IMR-90 (cell line): Measurements from ENCODE around the gene FMO1. TPM values are rescaled to one million over a fixed set of nuclear protein-coding genes. Genes with fewer than 3 reads are reported as not detected.

Experiments
- ATAC-seq: fragments of 200-7000 bp; cut with Tn5 transposase; 2 replicates; pipeline ENCODE4 v1.9.1; 2020; ENCODE audit warnings: low read depth, mild to moderate bottlenecking, moderate library complexity
- BruUV-seq: library from RNA; stranded (reverse); fragments of 400-500 nt; replicated peaks from 2 replicates; lab custom pipeline; 2021; lab: Mats Ljungman, UMichigan
- CTCF ChIA-PET: fragments of 300-600 bp; formaldehyde crosslinking; extraction: SDS; loops from one replicate; lab custom pipeline; 2021; ENCODE audit warnings: antibody characterized with exemption; lab: Yijun Ruan, JAX
- POLR2A ChIA-PET: fragments of 300-600 bp; sonication (Branson Sonifier 250); formaldehyde crosslinking; loops from one replicate; lab custom pipeline; 2022; ENCODE audit warnings: antibody characterized with exemption; ENCODE audit not compliant: unreplicated experiment; lab: Charles Lee
- DNase-seq: peaks from one replicate; pipeline ENCODE4 v3.0.0; 2013
- H2AFZ ChIP-seq: replicated peaks from 2 replicates; pipeline ENCODE3; 2013; ENCODE audit warnings: low read length, mild to moderate bottlenecking; ENCODE audit not compliant: poor library complexity
- H2AK5ac ChIP-seq: 2 replicates; pipeline ENCODE4 v1.6.1; 2013; ENCODE audit warnings: low read depth, low read length, inconsistent platforms
- H2AK9ac ChIP-seq: replicated peaks from 2 replicates; pipeline ENCODE3; 2013; ENCODE audit warnings: mild to moderate bottlenecking, low read depth, low read length, moderate library complexity; ENCODE audit not compliant: poor library complexity
- H2BK120ac ChIP-seq: 2 replicates; pipeline ENCODE4 v1.6.1; 2013; ENCODE audit warnings: low read depth, low read length, inconsistent platforms
- H2BK15ac ChIP-seq: 3 replicates; pipeline ENCODE4 v1.6.1; 2013; ENCODE audit warnings: low read depth, low read length, inconsistent platforms
- H2BK20ac ChIP-seq: 2 replicates; pipeline ENCODE4 v1.6.1; 2013; ENCODE audit warnings: low read depth, mild to moderate bottlenecking, inconsistent platforms, low read length, moderate library complexity
- H2BK5ac ChIP-seq: 2 replicates; pipeline ENCODE4 v1.6.1; 2013; ENCODE audit warnings: mild to moderate bottlenecking, low read depth, low read length, inconsistent platforms; ENCODE audit not compliant: poor library complexity, severe bottlenecking
- H3K14ac ChIP-seq: replicated peaks from 2 replicates; pipeline ENCODE4 v1.6.1; 2013; ENCODE audit warnings: low read depth, low read length, inconsistent platforms
- H3K18ac ChIP-seq: 2 replicates; pipeline ENCODE4 v1.6.1; 2013; ENCODE audit warnings: low read depth, low read length, control low read depth
- H3K23ac ChIP-seq: 2 replicates; pipeline ENCODE4 v1.6.1; 2013; ENCODE audit warnings: low read depth, low read length, inconsistent platforms
- H3K27ac ChIP-seq: 2 replicates; pipeline ENCODE4 v1.5.1; 2013; ENCODE audit warnings: mild to moderate bottlenecking, control low read depth, low read length; ENCODE audit not compliant: insufficient read depth
- H3K27me3 ChIP-seq: 2 replicates; pipeline ENCODE4 v1.6.1; 2013; ENCODE audit warnings: low read length; ENCODE audit not compliant: control insufficient read depth, insufficient read depth
- H3K36me3 ChIP-seq: 2 replicates; pipeline ENCODE4 v1.6.1; 2013; ENCODE audit warnings: low read length, mixed read lengths; ENCODE audit not compliant: control insufficient read depth, insufficient read depth
- H3K4ac ChIP-seq: 2 replicates; pipeline ENCODE4 v1.6.1; 2013; ENCODE audit warnings: low read depth, low read length, inconsistent platforms
- H3K4me1 ChIP-seq: 2 replicates; pipeline ENCODE4 v1.6.1; 2013; ENCODE audit warnings: low read length, mixed read lengths; ENCODE audit not compliant: control insufficient read depth, insufficient read depth
- H3K4me2 ChIP-seq: 2 replicates; pipeline ENCODE4 v1.6.1; 2013; ENCODE audit warnings: low read depth, mild to moderate bottlenecking, control low read depth, low read length, moderate library complexity
- H3K4me3 ChIP-seq: 2 replicates; pipeline ENCODE4 v1.5.1; 2013; ENCODE audit warnings: low read depth, mild to moderate bottlenecking, control low read depth, low read length, moderate library complexity; ENCODE audit not compliant: insufficient read depth
- H3K56ac ChIP-seq: 2 replicates; pipeline ENCODE4 v1.6.1; 2013; ENCODE audit warnings: low read length, inconsistent platforms; ENCODE audit not compliant: insufficient read depth; ENCODE audit errors: extremely low read depth
- H3K79me1 ChIP-seq, 2 experiments: 2 replicates each; pipeline ENCODE4 v1.6.1; 2013; ENCODE audit warnings: low read length in 2 of 2, inconsistent platforms in 1 of 2, low read depth in 1 of 2
- H3K9ac ChIP-seq: 2 replicates; pipeline ENCODE4 v1.6.1; 2013; ENCODE audit warnings: low read depth, low read length, control low read depth
- H3K9me1 ChIP-seq: 2 replicates; pipeline ENCODE4 v1.6.1; 2013; ENCODE audit warnings: low read length, inconsistent platforms; ENCODE audit not compliant: insufficient read depth
- H3K9me3 ChIP-seq: 2 replicates; pipeline ENCODE4 v1.6.1; 2013; ENCODE audit warnings: low read length; ENCODE audit not compliant: control insufficient read depth, insufficient read depth
- H4K20me1 ChIP-seq: 2 replicates; pipeline ENCODE4 v1.6.1; 2013; ENCODE audit warnings: low read length, inconsistent platforms; ENCODE audit not compliant: insufficient read depth
- H4K5ac ChIP-seq: 2 replicates; pipeline ENCODE4 v1.6.1; 2013; ENCODE audit warnings: mild to moderate bottlenecking, low read depth, low read length, control low read depth
- H4K8ac ChIP-seq, 2 experiments: 2 replicates each; pipeline ENCODE4 v1.6.1; 2013; ENCODE audit warnings: low read depth in 2 of 2, low read length in 2 of 2, control low read depth in 1 of 2, inconsistent platforms in 1 of 2
- H4K91ac ChIP-seq: 2 replicates; pipeline ENCODE4 v1.6.1; 2013; ENCODE audit warnings: low read depth, low read length, inconsistent platforms; ENCODE audit not compliant: insufficient read depth
- BHLHE40 ChIP-seq: fragments of 150-350 bp; IDR thresholded peaks from 2 replicates; pipeline ENCODE4 v1.6.1; 2016; ENCODE audit warnings: mild to moderate bottlenecking, low read depth, low read length
- CEBPB ChIP-seq: IDR thresholded peaks from 2 replicates; pipeline ENCODE4 v1.6.1; 2012; ENCODE audit warnings: low read depth, low read length, improper control_type of control experiment
- CTCF ChIP-seq: conservative IDR thresholded peaks from 2 replicates; pipeline ENCODE4 v1.5.1; 2012; ENCODE audit warnings: mild to moderate bottlenecking, low read depth, low read length, improper control_type of control experiment
- ELK1 ChIP-seq: fragments of 150-350 bp; IDR thresholded peaks from 2 replicates; pipeline ENCODE4 v1.6.1; 2016; ENCODE audit warnings: low read depth, mild to moderate bottlenecking, low read length, moderate library complexity, borderline replicate concordance
- FOS ChIP-seq: fragments of 150-350 bp; IDR thresholded peaks from 2 replicates; pipeline ENCODE4 v1.6.1; 2016; ENCODE audit warnings: low read depth, low read length
- MAFK ChIP-seq: IDR thresholded peaks from 2 replicates; pipeline ENCODE4 v1.6.1; 2012; ENCODE audit warnings: low read depth, low read length, improper control_type of control experiment
- MAZ ChIP-seq: IDR thresholded peaks from 2 replicates; pipeline ENCODE4 v1.6.1; 2012; ENCODE audit warnings: low read depth, mild to moderate bottlenecking, low read length, improper control_type of control experiment, moderate library complexity, borderline replicate concordance
- NFE2L2 ChIP-seq: fragments of 150-350 bp; IDR thresholded peaks from 2 replicates; pipeline ENCODE4 v1.6.1; 2016; ENCODE audit warnings: low read depth, mild to moderate bottlenecking, low read length
- RFX5 ChIP-seq: IDR thresholded peaks from 2 replicates; pipeline ENCODE4 v1.8.0; 2012; ENCODE audit warnings: low read depth, mild to moderate bottlenecking, low read length, moderate library complexity
- WGBS, 2 experiments: methylation state at CpG; one replicate each; pipeline versions ENCODE4 v1.1.5 to v1.1.7; 2013; ENCODE audit warnings: missing lambda C conversion rate in 2 of 2; ENCODE audit not compliant: insufficient read length in 1 of 2; ENCODE audit errors: extremely low coverage in 2 of 2; 5-methylcytosine and 5-hydroxymethylcytosine counted together
- dilution Hi-C: fragments of 300-500 bp; cut with HindIII; formaldehyde crosslinking; loops from one replicate; pipeline ENCODE4 v1.14.3; 2018; ENCODE audit warnings: low sequenced_read_pairs; ENCODE audit not compliant: unreplicated experiment
- in situ Hi-C: fragments of 300-500 bp; cut with MboI; formaldehyde crosslinking; loops from 3 replicates; pipeline ENCODE4 v1.14.3; 2019; ENCODE audit warnings: low sequenced_read_pairs, inconsistent platforms, mixed read lengths
- intact Hi-C: fragments of 100-400 bp; cut with micrococcal nuclease; formaldehyde crosslinking; loops from 2 replicates; pipeline ENCODE4 v1.10.0; 2022
- polyA plus RNA-seq, 3 experiments: library from polyadenylated mRNA; depleted of rRNA; stranded (reverse); fragments of >200 nt; gene quantifications; 2 replicates each; pipeline ENCODE4 v1.2.3, GENCODE V29; 2012; ENCODE audit warnings: low replicate concordance in 1 of 3
- total RNA-seq: library from RNA; depleted of rRNA; stranded (reverse); fragments of >200 nt; gene quantifications from 2 replicates; pipeline ENCODE4 v1.2.3, GENCODE V29; 2012

The FMO1 gene
- total and polyA plus RNA-seq, 2 of the 4 experiments (the other 2 are of a cell fraction) = not detected

- H2BK120ac ChIP-seq = no peak overlapping the region
- no peaks in the 10 kb centered on the region for H3K79me1 ChIP-seq
- no peak overlapping the region for H3K9ac ChIP-seq
- ATAC-seq (no peak), DNase-seq (no peak)
- H3K23ac ChIP-seq = no peak overlapping the region
- H3K18ac ChIP-seq = no peak overlapping the region
- H4K20me1 ChIP-seq = no peaks in the 10 kb centered on the region
- no peak overlapping the region for H4K91ac ChIP-seq
- ChIA-PET POLR2A (no interaction called here), CTCF (no interaction called here)
- dilution Hi-C loops = no loop called here
- no peaks in the 10 kb centered on the region for H3K9me1 ChIP-seq
- no peak overlapping the region for H3K14ac ChIP-seq
- no peak overlapping the region for H4K8ac ChIP-seq
- no peaks in the 10 kb centered on the region for H3K36me3 ChIP-seq
- intact Hi-C loops = no loop called here
- no peaks in the 10 kb centered on the region for H3K27me3 ChIP-seq
- H2AK5ac ChIP-seq = no peak overlapping the region
- no peak for TF ChIP-seq MAFK
- TF ChIP-seq CEBPB = no peak
- no peak for TF ChIP-seq NFE2L2
- no peak for TF ChIP-seq BHLHE40
- TF ChIP-seq CTCF = no peak
- no peak for TF ChIP-seq MAZ
- TF ChIP-seq FOS = no peak
- TF ChIP-seq RFX5 = no peak
- no peak for TF ChIP-seq ELK1
- H2BK5ac ChIP-seq = no peak overlapping the region
- no peak overlapping the region for H3K27ac ChIP-seq
- no peak overlapping the region for H2AK9ac ChIP-seq
- in situ Hi-C loops = loop anchor here (5.0 to 10.0 kb wide), 2 partner anchors 151 to 258 kb away; no protein-coding TSS in a partner anchor
- BruUV-seq = no TSS peak
- WGBS, 2 experiments = no CpG with 5 or more reads among the region's 1 CpG
- H2BK15ac ChIP-seq = no peak overlapping the region
- H2AFZ ChIP-seq = no peak overlapping the region
- H3K9me3 ChIP-seq = no peaks in the 10 kb centered on the region
- H3K4me3 ChIP-seq = no peak overlapping the region
- H3K4ac ChIP-seq = no peak overlapping the region
- H4K5ac ChIP-seq = no peak overlapping the region
- no peaks in the 10 kb centered on the region for H3K4me1 ChIP-seq
- H2BK20ac ChIP-seq = no peak overlapping the region
- H3K56ac ChIP-seq = no peak overlapping the region
- H3K4me2 ChIP-seq = no peak overlapping the region
Observed at GRCh38 chr1:171233183-171233582, 15.1 kb upstream of the FMO1 start.
